LNCAP (cell line): ENCODE data around the gene PDCD1LG2.

Experiments
- TF ChIP-seq, protein P1 (sequence below): fragments of 450-650 bp; IDR thresholded peaks from 2 replicates; pipeline ENCODE4 v1.5.1; 2017; ENCODE audit warnings: mild to moderate bottlenecking

The PDCD1LG2 gene

DNA sequence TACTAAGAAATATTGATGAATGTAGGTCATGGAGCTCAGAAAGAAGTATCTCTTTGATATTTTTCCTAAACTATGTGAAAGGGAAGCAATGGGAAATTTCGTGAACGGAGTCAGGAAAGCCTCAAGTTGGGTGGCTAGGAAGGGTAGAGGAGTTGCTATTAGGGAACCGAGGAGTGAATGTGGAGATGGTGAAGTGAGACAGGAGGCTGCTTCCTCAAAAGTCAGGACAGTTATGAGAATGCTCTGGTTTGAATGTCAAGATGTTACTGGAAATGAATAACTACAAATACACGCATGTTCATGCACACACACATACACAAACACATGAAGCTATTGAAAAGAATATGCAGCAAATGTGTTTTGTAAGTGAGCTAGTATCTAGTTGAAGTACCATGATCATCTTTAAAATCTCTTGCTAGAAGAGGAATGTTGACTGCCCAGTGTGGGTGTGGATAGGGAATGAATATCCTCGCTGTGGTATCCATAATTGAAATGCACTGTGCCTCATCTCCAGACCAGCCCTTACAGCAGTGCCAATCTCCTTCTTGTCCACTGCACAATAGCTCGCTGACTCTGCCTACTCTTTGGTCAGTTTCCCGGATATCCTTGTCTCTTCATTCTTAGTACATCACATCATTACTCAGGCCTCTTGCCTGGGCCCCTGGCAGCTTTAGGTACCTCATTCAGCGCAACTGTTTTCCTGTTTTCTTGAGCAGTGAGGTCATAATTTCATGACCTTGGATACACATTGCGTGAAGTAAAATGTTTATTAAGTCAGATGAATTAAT, 21.9 kb upstream of the PDCD1LG2 start:
- TF ChIP-seq, protein P1, sequence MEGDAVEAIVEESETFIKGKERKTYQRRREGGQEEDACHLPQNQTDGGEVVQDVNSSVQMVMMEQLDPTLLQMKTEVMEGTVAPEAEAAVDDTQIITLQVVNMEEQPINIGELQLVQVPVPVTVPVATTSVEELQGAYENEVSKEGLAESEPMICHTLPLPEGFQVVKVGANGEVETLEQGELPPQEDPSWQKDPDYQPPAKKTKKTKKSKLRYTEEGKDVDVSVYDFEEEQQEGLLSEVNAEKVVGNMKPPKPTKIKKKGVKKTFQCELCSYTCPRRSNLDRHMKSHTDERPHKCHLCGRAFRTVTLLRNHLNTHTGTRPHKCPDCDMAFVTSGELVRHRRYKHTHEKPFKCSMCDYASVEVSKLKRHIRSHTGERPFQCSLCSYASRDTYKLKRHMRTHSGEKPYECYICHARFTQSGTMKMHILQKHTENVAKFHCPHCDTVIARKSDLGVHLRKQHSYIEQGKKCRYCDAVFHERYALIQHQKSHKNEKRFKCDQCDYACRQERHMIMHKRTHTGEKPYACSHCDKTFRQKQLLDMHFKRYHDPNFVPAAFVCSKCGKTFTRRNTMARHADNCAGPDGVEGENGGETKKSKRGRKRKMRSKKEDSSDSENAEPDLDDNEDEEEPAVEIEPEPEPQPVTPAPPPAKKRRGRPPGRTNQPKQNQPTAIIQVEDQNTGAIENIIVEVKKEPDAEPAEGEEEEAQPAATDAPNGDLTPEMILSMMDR, result no peak

DNA sequence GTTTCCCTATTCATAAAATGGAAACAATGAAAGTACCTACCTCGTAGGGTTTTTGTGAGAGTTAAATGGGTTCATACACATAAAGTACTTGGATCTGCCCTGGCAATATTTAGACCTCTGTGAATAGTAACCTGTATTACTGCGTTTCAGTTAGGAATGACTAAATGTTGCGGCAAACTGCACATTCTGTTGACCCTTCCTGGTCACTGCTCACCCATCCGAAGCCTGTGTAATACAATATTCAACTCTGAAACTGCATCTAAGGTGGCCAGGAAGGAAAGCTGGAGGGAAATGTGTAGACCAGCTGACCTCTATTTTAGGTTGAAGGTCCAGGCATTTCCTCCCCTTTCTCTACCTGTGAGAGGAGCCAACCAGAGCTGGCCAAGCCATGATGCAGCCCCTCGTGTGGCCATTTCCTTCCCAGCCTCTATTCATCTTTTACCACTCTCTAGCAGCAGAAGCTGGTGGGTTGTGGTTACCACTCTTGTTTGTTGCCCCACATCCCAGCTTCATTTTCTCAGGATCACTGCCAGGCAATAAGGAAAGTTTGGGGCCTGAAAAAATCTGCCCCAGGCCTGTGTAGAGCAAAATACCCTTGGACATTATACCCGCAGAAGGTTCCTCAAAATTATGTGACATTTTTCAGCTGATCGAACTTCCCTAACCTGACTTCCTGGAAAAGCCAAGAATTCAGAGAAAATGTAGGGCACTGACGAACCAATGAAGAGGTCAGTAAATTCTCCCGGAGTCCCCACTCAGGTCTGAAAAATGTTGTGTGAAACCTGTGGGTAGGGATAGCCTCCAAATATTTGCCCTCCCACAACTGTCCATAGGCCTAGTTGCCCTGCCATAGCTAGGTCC, 20.5 kb upstream of the PDCD1LG2 start:
- TF ChIP-seq, protein P1, result no peak

DNA sequence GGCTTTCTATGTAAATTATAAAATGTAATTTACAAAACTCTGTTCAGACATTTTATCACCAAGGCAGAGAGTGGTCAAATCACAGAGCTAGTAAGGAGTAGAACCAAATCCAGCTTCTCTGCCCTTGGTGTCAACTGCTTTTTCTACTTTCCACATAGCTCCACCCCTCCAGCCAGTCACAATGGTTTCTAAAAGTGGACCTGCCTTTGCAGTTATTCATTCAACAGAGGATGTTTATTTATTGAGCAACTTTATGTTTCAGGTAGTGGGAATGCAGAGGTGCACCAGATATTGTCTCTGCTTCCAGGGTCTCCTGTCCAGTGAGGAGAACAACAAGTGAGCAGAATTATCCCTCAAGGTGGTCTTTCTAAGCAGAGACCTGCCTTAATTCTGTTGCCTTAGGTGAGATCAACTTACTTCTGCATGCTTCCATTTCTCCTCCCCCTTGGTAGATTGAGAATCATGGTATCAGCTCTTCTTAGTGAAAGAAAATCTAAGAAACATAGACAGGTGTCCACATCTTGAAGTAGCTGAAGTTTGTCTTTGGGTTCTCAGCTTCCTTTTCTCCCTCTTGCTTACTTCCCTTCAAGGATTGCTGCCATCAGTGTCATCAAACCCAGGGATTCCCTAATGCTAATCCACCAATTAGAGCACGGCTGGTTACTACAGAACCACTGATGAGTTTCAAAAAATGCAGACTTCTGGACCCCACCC, 17.2 kb upstream of the PDCD1LG2 start:
- TF ChIP-seq, protein P1, result no peak

DNA sequence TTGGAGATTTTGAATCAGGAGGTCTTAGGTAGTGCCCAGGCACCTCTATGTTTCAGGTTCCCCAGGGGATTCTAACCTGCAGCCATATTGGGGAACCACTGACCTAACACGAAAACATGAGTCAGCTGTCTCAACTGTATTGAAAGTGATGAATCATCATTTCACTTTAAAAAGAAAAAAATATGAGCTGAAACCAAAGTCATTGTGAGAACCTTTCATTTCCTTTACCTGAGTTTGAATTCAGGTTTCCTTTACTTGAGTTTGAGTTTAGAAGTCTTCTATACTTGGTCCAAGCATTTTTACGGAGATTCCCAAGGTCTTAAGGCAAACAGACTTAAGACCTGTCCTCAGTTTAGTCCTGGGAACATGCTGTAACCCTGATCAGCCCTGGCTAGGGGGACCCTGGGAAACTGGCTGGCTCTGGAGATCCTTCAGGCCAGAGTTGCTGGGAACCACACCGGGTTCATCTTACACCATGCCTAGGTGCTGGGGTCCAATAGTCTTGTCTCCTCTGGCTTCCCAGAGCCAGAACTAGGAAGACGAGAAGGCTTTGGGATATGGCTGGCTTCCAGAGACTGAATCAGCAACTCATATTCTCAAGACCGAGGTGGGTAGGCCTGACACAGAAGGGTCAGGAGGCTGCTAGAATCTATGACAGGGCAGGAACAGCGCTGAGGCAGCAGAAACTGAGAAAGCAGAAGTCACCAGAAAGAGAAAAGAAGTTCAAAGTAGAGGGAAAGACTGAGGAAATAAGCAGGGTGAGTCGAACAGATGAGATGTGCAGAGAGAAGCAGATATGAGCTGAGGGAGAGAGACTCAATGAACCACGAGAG, 16.4 kb upstream of the PDCD1LG2 start:
- TF ChIP-seq, protein P1, result no peak

DNA sequence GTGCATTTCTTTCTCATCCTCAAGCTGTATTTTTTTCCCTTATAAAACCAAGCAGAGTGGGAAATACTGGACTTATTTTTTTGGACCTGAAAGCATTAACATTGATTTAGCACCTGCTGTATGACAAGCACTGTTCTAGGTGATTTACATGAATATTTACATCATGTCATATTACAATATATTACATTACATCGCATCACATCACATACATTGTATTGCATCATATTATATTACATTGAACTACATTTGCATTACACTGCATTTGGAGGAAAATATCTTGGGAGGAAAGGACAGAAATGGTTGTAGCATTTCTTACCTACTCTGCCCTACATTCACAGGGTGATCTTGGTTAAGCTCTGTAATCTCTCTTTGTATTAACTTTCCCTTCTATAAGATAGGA, 11.2 kb upstream of the PDCD1LG2 start:
- TF ChIP-seq, protein P1, result no peak

DNA sequence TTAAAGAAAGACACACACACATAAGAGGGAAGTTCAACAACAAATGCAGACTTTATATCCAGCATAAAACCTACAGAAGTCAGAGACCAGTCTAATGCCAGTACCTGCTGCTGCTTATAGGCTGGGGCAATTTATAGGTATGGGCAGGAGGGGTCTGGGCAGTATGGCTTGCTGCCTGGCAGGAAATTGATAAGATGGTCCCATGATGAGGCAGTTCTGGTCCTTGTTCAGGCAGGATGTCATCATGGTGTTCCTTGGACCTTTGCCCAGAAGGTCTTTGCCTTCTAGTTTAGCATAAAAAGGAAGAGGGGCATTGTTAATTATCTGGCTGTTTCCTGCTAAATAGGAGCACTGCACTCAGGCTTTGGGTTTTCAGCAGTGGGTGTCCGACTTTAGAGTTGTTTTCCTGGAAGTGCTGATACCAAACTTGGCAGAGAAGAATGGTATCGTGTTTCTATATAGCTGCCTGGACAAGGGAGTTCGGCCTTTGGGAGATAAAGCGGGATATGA, 10.4 kb upstream of the PDCD1LG2 start:
- TF ChIP-seq, protein P1, result no peak
